HEK293 (cell line): ENCODE measurements around the gene PREX1.

Experiments used
- CTCF ChIP-seq: fragments of 450-650 bp; formaldehyde crosslinking; IDR thresholded peaks from 2 replicates; pipeline ENCODE4 v1.5.1; 2016; ENCODE audit warnings: missing biosample characterization, missing genetic modification characterization
- SP2 ChIP-seq: fragments of 450-650 bp; formaldehyde crosslinking; IDR thresholded peaks from 2 replicates; pipeline ENCODE4 v1.5.1; 2016; ENCODE audit warnings: missing biosample characterization, missing genetic modification characterization
- ZBTB26 ChIP-seq: fragments of 450-650 bp; formaldehyde crosslinking; optimal IDR thresholded peaks from 2 replicates; pipeline ENCODE3; 2016; ENCODE audit warnings: missing biosample characterization, mild to moderate bottlenecking, missing genetic modification characterization
- ZNF121 ChIP-seq: fragments of 450-650 bp; formaldehyde crosslinking; IDR thresholded peaks from 2 replicates; pipeline ENCODE4 v1.5.1; 2016; ENCODE audit warnings: missing biosample characterization, missing genetic modification characterization
- ZNF174 ChIP-seq: fragments of 450-650 bp; formaldehyde crosslinking; IDR thresholded peaks from 2 replicates; pipeline ENCODE4 v1.5.0; 2017; ENCODE audit warnings: missing biosample characterization, mild to moderate bottlenecking, missing genetic modification characterization
- TF ChIP-seq, protein P1 (sequence below): fragments of 450-650 bp; formaldehyde crosslinking; IDR thresholded peaks from 2 replicates; pipeline ENCODE4 v1.5.1; 2016; ENCODE audit warnings: missing biosample characterization, missing genetic modification characterization
- TF ChIP-seq, protein P2 (sequence below): fragments of 450-650 bp; IDR thresholded peaks from 2 replicates; pipeline ENCODE4 v1.5.1; 2018; ENCODE audit warnings: missing biosample characterization, mild to moderate bottlenecking, missing genetic modification characterization
- TF ChIP-seq, protein P3 (sequence below): IDR thresholded peaks from 2 replicates; pipeline ENCODE4 v1.6.1; 2011; ENCODE audit warnings: mild to moderate bottlenecking, low read depth, low read length, borderline replicate concordance

DNA sequence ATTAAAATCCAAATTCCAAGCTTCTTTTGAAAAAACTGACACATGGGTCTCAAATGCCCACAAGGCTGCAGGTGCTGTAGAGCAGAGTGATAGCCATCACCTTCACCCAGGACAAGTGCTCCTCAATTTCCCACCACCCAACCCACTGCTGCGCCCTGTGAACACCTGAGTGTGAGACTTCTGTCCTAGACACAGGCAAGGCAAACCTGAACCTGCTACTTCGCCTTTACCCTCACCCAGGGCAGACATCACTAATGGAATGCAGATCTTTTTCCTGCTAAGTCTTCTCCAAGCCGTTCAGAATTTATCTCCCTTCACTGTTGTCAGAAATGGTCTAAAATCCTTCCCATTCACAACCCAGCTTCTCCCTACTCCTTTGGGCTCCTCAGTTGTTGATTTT lies 65.9 kb downstream of the PREX1 start:
- TF ChIP-seq SP2 (tag by site-specific recombination) (no peak), CTCF (tag by site-specific recombination) (no peak), ZNF174 (tag by site-specific recombination) (no peak), ZNF121 (tag by site-specific recombination) (no peak), ZBTB26 (tag by site-specific recombination) (no peak)
- TF ChIP-seq, protein P1, sequence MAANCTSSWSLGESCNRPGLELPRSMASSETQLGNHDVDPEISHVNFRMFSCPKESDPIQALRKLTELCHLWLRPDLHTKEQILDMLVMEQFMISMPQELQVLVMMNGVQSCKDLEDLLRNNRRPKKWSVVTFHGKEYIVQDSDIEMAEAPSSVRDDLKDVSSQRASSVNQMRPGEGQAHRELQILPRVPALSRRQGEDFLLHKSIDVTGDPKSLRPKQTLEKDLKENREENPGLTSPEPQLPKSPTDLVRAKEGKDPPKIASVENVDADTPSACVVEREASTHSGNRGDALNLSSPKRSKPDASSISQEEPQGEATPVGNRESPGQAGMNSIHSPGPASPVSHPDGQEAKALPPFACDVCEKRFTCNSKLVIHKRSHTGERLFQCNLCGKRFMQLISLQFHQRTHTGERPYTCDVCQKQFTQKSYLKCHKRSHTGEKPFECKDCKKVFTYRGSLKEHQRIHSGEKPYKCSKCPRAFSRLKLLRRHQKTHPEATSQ (tag by site-specific recombination): no peak
- TF ChIP-seq, protein P2, sequence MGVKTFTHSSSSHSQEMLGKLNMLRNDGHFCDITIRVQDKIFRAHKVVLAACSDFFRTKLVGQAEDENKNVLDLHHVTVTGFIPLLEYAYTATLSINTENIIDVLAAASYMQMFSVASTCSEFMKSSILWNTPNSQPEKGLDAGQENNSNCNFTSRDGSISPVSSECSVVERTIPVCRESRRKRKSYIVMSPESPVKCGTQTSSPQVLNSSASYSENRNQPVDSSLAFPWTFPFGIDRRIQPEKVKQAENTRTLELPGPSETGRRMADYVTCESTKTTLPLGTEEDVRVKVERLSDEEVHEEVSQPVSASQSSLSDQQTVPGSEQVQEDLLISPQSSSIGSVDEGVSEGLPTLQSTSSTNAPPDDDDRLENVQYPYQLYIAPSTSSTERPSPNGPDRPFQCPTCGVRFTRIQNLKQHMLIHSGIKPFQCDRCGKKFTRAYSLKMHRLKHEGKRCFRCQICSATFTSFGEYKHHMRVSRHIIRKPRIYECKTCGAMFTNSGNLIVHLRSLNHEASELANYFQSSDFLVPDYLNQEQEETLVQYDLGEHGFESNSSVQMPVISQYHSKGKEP (tag by site-specific recombination): no peak
- TF ChIP-seq, protein P3, sequence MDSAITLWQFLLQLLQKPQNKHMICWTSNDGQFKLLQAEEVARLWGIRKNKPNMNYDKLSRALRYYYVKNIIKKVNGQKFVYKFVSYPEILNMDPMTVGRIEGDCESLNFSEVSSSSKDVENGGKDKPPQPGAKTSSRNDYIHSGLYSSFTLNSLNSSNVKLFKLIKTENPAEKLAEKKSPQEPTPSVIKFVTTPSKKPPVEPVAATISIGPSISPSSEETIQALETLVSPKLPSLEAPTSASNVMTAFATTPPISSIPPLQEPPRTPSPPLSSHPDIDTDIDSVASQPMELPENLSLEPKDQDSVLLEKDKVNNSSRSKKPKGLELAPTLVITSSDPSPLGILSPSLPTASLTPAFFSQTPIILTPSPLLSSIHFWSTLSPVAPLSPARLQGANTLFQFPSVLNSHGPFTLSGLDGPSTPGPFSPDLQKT: no peak
